Skin epidermis (tissue), 12 donors: ENCODE results near the gene PLS3.
"Not testable (repeated sequence)": the region's sequence is repeated elsewhere in the genome, so short reads cannot be mapped to it uniquely, and the experiment has no call there.

Experiments
- H3K27ac ChIP-seq, 21 experiments: fragments of 200-600 bp; sonication (generic) in 11 of 21; one replicate each; pipeline ENCODE4 v1.5.0; 2020; ENCODE audit warnings: mild to moderate bottlenecking in 3 of 21, inconsistent platforms in 2 of 21, moderate library complexity in 2 of 21
- H3K4me3 ChIP-seq, 7 experiments: fragments of 200-600 bp; sonication (generic) in 2 of 7; one replicate each; pipeline ENCODE4 v1.5.0; 2020; ENCODE audit warnings: inconsistent platforms in 2 of 7, mild to moderate bottlenecking in 2 of 7, moderate library complexity in 1 of 7

The PLS3 gene, protein sequence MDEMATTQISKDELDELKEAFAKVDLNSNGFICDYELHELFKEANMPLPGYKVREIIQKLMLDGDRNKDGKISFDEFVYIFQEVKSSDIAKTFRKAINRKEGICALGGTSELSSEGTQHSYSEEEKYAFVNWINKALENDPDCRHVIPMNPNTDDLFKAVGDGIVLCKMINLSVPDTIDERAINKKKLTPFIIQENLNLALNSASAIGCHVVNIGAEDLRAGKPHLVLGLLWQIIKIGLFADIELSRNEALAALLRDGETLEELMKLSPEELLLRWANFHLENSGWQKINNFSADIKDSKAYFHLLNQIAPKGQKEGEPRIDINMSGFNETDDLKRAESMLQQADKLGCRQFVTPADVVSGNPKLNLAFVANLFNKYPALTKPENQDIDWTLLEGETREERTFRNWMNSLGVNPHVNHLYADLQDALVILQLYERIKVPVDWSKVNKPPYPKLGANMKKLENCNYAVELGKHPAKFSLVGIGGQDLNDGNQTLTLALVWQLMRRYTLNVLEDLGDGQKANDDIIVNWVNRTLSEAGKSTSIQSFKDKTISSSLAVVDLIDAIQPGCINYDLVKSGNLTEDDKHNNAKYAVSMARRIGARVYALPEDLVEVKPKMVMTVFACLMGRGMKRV

DNA sequence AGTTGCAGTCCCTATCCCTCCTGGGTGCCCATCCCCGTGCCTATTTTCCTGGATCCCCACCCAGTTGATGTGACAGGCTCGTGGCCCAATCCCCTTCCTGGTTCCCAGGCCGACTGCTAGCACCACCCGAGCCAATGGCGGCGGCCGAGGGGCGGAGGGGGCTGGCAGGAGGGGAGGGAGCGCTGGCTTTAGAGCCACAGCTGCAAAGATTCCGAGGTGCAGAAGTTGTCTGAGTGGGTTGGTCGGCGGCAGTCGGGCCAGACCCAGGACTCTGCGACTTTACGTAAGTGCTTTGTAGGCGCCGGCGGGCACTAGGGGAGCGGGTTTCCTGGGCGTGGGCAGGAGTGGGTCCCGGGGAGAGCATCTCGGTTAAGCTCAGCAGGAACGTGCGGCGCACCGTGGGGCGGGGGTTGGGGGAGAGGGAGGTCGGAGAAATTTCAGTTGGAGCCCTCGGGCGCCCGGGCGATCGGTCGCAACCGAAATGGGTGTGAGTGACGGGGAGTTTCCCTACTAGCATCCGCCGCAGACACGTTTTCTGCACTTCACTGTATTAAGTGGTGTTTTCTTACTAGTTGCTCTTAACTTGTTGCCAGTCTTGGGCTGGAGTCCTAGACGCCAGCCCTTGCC lies at the start of gene PLS3:
PLS3 (plus strand) TSS at position 197 of the 627 bp plus-strand sequence. CDS start 49,077 bp downstream, outside the sequence.
- H3K27ac ChIP-seq, result peak within 1 kb of the TSS; percentile 51 to 94 (median 80)
- peak within 1 kb of the TSS; percentile 41 to 59 (median 53) for H3K4me3 ChIP-seq

DNA sequence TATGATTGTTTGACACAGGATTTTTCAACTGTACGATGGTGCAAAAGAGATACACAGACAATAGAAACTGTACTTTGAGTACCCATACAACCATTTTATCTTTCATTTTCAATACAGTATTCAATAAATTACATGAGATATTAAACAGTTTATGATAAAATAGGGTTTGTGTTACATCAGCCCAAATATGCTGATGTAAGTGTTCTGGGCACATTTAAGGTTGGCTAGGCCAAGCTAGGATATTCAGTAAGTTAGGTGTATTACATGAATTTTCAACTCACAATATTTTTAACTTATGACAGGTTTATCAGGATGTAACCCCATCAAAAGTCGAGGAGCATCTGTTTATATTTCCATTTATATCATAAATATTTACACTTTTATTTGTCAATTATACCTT lies 42.9 kb upstream of the PLS3 start:
- H3K4me3 ChIP-seq, result no peak overlapping the region
- H3K27ac ChIP-seq, result no peak overlapping the region

DNA sequence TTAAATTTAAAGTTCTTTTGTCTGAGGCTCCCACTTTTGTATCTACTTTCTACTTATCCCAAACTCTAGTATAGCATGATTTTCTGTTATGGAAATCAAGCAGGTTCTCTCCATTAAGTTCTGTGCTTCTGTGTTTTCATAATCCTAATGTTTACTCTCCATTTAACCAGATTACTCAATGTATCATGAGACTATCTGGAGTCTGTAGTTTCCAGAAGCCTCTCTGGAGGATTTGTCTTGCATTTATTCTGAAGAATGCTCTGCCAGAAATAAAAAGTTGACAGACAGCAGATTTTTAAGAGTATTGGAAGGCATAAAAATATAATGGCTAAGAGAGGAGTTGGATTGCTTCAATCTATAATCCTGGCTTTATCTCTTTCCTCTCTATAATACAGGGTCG lies 39.2 kb upstream of the PLS3 start:
- Histone ChIP-seq H3K4me3 (no peak overlapping the region), H3K27ac (no peak overlapping the region)

DNA sequence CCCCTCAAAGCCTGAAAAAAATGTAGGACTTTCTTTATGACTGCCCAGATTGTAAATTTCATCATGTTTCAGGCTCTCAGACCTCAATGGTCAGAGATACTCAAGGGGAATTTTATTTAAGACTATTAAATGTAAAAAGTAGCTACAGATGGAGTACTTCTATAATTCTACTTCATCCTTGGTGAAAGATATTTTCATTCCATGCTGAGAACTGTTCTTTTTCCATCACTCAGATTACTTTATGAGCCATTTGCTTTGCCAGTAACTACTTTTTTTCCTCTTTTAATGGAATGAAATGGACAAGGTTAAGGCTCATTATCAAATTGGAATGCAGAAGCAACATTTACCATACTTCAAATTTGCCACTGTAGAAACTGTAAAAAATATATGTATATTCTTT lies 38.0 kb upstream of the PLS3 start:
- H3K27ac ChIP-seq, result no peak overlapping the region
- no peak overlapping the region for H3K4me3 ChIP-seq

DNA sequence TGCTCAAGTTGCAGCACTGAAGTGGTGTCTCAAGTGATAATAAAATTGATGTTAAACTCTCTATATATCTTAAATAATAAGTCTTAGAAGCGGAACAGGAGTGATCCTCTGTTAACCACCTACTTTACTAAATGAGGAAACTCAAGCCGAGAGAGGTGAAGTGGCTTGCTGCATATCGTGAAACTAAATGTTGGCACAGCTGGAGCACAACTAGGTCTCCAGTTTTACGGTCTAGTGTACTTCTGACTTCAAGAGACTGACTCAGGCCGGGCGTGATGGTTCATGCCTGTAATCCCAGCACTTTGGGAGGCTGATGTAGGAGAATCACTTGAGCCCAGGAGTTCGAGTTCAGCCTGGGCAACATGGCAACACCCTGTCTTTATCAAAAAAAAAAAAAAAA lies 35.5 kb upstream of the PLS3 start:
- Histone ChIP-seq H3K27ac (no peak overlapping the region), H3K4me3 (no peak overlapping the region)

DNA sequence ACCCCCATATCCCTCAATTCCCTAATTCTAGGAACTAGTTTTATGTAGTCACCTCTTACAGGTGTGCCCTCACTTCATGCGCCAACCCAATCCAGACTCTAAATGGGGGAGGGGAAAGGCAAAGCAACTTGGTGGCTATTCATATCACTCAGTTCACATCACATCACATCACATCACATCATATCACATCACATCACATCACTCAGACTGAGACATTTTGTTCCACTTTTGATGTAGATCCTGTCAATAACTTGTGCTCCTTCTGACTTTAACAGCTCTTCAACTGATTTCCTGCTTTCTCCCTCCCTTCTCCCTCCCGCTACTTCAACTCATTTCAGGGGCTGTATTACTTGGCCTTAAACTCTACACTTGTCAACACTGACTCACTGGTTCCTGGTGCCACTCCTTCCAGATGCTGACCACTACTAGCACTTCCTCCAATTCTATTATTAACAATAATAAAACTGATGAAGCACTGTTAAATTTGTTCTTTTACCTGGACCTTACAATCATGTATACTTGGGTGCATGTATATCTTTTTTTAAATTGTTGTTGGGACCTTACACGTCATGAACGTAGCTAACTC lies 29.1 kb upstream of the PLS3 start:
- Histone ChIP-seq H3K27ac (no peak overlapping the region), H3K4me3 (no peak overlapping the region)

DNA sequence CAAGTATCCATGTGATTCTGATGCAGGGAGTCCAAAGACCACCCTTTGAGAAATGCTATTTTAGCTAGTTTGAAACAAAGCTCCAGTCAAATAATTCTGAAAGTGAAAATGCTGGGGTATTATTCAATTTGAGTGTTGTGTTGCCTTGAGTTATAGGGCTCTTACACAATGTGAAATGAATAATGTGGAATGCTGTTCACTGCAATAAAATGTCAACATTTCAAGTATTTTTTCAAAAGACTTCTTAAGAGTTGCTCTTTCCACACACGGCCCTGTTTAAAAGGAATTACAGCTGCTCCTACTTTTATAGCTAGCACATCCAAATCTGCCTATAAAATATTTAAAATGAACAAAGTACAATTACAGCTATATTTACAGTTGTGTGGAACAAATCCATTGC lies 27.5 kb upstream of the PLS3 start:
- no peak overlapping the region for H3K27ac ChIP-seq
- no peak overlapping the region for H3K4me3 ChIP-seq

DNA sequence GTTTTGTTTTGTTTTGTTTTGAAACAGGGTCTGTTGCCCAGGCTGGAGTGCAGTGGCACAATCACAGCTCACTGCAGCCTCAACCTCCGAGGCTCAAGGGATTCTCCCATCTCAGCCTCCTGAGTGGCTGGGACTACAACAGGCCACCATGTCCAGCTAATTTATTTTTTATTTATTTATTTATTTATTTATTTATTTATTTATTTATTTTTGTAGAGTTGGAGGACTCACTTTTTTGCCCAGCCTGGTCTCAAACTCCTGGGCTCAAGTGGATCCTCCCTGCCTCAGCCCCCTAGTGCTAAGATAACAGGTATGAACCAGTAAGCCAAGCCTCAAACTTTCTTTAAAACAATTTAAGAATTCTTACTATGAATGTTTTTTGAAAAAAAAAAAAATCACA lies 26.6 kb upstream of the PLS3 start:
- H3K4me3 ChIP-seq, result no peak overlapping the region
- H3K27ac ChIP-seq, result no peak overlapping the region

DNA sequence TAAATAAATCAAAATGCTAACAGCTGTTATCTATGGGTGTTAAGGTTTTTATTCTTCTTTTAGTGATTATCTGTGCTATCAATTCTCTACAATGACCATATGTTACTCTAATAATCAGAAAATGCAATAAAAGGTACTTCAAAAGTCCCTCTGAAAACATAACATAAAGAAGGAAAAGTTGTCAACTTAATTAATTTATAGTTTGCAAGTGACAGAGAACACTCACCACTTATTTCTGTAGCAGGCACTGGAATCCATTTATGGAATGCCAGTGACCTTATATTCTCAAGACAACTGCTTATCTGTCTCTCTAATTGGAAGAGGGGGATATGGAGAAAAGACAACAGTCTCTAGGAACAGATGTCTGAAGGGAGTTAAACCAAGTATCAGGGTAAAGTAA lies 25.6 kb upstream of the PLS3 start:
- no peak overlapping the region for H3K27ac ChIP-seq
- H3K4me3 ChIP-seq, result no peak overlapping the region

DNA sequence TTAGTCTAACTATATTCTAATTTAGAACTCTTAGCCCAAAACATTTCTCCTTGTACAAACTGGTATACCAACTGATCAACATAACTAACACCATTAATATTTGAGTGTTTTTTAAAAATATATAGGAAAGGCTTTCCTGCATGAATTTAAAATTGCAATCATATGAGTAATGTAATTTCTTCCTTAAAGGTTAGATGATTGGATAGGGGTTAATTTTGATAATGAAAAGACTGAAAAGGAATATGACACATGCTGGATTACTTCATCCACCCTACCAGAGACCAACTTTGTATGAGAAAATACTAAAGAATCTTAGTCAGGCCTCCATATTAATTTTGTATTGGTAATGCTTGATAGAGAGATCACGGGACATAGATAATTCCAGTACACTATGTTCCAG lies 25.1 kb upstream of the PLS3 start:
- H3K4me3 ChIP-seq, result no peak overlapping the region
- no peak overlapping the region for H3K27ac ChIP-seq

DNA sequence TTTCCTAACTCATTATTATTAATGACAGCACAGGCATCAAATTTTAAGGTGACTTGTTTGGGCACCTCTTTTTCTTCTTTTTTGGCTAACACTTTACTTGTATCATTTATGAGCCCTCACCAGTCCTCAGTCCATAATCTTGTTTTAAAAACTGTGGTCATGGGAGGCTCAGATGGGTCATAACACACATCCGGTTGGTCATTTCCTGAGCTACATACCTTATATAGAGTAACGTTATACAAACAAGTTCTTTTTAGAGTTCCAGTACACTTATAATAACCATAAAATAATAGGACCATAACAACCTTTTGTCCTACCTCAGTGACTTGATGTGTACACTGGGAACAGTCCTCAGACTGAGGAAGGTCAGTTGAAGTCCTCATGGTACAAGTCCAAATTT lies 21.1 kb upstream of the PLS3 start:
- no peak overlapping the region for H3K4me3 ChIP-seq
- H3K27ac ChIP-seq, result no peak overlapping the region

DNA sequence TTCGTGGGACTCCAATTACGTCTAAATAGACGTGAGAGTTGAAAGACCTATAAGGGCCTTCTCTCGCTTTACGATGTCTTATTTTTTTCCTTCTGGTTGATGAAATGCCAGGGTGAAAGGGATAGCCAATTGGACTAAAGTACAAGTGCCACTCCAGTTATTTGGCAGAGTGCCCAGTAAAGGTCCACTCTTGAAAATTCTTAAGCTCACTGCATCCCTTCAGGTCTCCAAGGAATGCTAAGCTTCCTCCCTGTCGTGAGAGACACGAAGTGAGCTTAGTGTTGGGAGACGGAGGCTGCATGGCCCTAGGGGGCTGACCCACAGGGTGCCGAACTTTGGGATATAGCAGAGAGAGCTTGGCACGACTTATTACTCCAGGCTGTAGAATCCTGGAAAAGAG lies 19.9 kb upstream of the PLS3 start:
- not testable (repeated sequence) for H3K27ac ChIP-seq, H3K4me3 ChIP-seq

DNA sequence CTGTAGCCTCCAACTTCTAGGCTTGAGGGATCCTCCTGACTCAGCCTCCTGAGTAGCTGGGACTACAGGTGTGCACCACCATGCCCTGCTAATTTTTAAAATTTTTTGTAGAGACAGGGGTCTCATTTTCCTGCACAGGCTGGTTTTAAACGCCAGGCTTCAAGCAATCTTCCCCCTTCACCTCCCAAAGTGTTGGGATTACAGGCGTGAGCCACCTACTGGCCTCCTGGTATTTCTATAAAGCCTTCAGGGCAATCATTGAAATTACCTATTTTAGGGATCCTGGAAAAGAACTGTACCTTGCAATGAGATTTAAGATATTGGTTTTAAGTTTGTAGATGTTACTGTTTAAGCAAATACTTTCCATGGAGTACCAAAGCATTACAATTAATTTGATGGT lies 13.5 kb upstream of the PLS3 start:
- no peak overlapping the region for H3K4me3 ChIP-seq
- H3K27ac ChIP-seq, result no peak overlapping the region

DNA sequence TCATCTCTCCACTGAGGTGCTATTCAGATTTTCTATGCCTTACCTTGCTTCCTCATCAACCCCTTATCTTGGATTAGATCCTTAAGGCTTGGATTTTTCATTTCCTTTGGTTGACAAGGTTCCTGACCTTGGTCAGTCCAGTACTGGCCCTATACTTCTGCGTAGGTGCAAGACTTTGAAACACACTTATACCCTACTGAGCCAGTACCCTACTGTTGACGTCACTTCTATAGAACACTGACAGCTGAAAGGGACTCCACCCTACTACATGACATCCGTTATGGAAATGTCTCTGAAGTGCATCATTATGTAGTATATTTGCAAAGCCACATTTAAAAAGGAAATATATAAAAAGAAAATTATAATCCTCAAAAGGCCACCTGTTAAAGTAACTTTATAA lies 12.0 kb upstream of the PLS3 start:
- Histone ChIP-seq H3K27ac (no peak overlapping the region), H3K4me3 (no peak overlapping the region)

DNA sequence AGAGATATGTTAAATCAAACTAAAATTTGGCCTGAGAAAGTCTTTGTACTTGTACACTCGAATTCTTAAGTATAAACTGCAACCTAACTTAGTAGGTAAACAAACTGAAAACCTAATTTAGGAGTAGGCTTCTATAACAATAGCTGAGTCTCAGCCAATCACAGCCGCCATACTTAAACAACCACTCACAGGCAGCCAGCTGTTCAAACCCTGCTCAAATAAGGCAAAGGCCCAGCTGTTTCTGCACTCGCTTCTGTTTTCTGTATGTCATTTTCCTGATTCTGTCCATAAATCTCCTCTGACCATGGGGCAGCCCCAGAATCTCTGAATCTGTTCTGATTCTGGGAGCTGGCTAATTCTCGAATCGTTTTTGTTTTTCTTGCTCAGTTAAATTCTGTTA lies 7.8 kb upstream of the PLS3 start:
- Histone ChIP-seq H3K27ac (no peak overlapping the region), H3K4me3 (no peak overlapping the region)

DNA sequence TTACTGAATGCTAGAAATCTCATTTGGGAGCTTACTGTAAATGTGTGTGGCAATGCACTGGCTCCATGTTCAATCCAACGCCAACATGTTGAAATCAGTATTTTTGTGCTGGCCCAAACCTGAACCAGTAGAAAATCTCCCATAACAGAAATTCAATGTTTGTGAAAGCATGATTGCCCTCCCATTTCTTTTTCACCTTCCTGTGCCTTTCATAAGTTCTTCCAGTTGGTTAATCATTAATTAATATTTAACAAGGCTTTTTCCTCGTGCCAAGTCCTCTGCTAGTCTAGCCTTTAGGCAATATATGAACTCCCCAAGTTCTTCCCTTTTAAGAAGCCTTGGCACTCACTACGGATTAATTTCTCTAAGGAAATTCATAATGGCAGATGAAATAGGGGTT lies 1.3 kb upstream of the PLS3 start:
- peak overlapping the region in 1 of 21 experiments; percentile 54 for H3K27ac ChIP-seq
- no peak overlapping the region for H3K4me3 ChIP-seq

DNA sequence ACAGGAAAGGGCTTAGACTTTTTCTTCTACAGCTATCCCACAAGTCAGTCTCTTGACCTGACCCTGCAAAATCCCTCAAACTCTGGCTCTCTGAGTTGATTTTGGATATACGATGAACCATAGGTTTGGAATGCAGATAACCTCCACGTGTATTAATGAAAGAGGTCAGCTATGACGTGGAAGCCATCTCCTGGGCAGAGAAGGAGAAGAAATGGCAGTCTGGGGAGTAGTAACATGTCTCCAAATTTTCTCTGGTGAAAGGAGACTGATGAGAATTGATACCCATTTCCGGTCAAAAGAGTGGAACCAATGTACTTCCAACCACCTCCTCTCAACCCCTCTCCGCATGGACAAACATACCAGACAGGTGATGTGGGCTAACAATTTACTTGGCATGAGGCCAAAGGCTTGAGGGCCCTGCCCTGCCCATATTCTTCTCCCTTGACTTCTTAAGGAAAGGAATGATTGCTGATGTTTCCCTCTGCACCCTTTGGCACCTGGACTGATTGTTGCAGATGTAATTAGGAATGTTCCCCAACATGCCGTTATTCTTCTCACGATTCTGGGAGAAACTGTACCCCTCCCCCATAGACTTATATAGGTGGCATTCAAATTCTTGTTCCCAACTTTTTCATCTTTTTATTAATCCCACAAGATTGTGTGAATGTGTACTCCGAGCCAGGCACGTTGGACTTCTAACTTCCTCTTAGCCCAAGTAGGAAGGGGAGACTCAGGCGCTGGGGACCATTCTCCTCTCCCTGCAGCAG lies 580 bp upstream of the PLS3 start:
- Histone ChIP-seq H3K4me3 (peak overlapping the region; percentile 41 to 59 (median 53)), H3K27ac (peak overlapping the region in 17 of 21 experiments; percentile 51 to 94 (median 82))

DNA sequence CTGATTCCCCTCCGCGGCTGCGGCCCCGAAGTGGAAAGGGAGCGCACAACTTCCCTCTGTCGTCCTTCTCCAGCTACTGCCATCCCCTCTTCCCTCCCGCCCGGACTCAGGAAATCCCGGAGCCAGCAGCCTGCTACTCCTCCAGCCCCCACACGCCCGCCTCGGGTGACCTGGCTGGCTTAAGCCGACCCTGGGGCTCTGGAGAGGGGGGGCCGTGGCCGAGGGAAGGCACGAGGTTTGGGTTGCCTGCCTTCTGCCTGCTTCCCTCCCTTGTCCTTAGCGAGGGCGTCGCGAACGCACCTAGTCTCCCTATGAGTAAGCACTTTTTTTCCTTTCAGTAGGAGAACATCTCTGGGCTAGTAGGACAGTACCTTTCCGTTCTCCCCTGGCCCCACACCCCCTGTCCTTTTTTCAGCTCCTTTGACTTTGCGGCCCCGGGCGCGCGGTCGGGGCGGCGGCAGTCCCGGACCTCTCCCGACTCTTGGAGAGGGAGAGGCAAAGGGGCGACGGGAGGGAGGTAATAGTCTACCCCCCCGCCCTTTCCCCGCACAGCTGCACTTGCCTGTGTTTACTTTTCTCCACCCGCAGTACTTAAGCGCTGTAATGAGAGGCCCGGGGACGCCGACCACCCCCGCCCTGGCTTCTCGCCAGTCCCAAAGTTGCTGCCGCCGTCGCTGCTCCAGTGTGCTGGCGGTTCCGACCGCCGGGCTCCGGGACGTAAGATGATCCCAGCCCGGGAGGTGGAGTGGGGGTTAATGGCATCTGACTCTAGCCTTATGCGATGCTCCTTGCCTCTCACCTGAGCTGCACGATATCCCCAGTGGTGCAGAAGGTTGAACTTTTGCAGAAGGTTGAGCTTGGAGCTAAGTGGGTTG lies 868 bp downstream of the PLS3 start:
- Histone ChIP-seq H3K27ac (peak overlapping the region; percentile 51 to 94 (median 80)), H3K4me3 (peak overlapping the region; percentile 41 to 59 (median 53))

DNA sequence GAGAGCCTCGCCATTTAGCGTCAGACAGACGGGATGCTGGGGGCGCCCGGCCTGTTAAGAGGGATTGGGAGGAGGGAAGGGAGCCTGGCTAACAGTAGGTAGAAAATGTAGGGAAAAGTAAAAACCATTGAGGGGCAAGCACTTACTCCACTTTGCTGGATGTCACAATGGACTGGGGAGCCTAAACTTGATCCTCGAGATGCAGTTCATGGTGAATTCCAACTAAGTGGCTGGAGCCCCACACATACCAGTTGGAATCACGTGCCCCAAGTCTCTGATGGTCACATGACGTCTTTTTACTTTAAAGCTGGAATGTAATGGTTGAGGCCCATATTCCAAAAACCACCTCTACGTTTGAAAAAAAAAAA lies 1.5 kb downstream of the PLS3 start:
- Histone ChIP-seq H3K4me3 (peak overlapping the region; percentile 41 to 59 (median 53)), H3K27ac (peak overlapping the region in 17 of 21 experiments; percentile 65 to 94 (median 83))
